Heart left ventricle (tissue), 13 donors: ENCODE results near the gene MIP.

ENCODE experiments used
- POLR2A ChIP-seq, 2 donors: fragments of 450-650 bp; IDR thresholded peaks; one replicate each; pipeline ENCODE4 v1.6.1; 2017; ENCODE audit warnings: antibody characterized with exemption in 2 of 2, mild to moderate bottlenecking in 2 of 2, moderate library complexity in 2 of 2
- TF ChIP-seq, protein P1 (sequence below), 12 donors: fragments of 200-600 bp; sonication (generic) in 4 of 12; IDR thresholded peaks; one replicate each; pipeline versions ENCODE4 v1.5.0 to v1.8.0; 2018 to 2022; ENCODE audit warnings: antibody characterized with exemption in 12 of 12, mild to moderate bottlenecking in 5 of 12
- donor health status: ischemic (EF 13 %, LVEDD 7.1; RV severe dilation, severe dysfunction).
- donor health status: DM: no; HTN: yes; CAD: no.
- donor health status: DM: no; HTN: no; CAD: no.
- donor health status: ischemic (EF 25% LVEDD 6.9; RV normal size, moderate dysfunction).
- donor health status: ischemic (EF 25% LVEDD 5.7; RV mildly dilated, moderate dysfunction).
- donor health status: ischemic (EF 35%, LVEDD 5.7; RV mildly dilated, moderate dysfunction).
- donor health status: nonischemic (EF 11% LVEDD 7.7; RV severe dilation, severe dysfunction).
- donor health status: DM: yes; HTN: yes; CAD: no.
- donor health status: PGD.
- donor health status: ischemic (EF 29% LVEDD 5.4; RV normal size, mild dysfunction).
- donor health status: nonischemic (EF 23%, LVEDD 6.1; RV moderate dilation, normal function).

DNA sequence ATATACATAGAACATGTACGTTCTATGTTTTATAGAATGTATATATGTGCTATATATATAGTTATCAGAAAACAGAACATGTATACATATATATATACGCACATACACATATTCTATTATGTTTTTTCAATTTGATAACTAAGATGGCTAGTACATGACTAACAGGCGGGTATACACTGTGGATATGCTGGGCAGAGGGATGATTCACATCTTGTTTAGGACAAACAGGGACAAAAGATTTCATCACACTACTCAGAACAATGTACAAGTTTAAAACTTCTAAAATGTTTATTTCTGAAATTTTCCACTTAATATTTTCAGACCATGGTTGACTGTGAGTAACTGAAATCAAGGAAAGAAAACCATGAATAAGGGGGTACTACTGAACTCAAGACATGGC is 22.6 kb downstream of the MIP start:
- TF ChIP-seq, protein P1, sequence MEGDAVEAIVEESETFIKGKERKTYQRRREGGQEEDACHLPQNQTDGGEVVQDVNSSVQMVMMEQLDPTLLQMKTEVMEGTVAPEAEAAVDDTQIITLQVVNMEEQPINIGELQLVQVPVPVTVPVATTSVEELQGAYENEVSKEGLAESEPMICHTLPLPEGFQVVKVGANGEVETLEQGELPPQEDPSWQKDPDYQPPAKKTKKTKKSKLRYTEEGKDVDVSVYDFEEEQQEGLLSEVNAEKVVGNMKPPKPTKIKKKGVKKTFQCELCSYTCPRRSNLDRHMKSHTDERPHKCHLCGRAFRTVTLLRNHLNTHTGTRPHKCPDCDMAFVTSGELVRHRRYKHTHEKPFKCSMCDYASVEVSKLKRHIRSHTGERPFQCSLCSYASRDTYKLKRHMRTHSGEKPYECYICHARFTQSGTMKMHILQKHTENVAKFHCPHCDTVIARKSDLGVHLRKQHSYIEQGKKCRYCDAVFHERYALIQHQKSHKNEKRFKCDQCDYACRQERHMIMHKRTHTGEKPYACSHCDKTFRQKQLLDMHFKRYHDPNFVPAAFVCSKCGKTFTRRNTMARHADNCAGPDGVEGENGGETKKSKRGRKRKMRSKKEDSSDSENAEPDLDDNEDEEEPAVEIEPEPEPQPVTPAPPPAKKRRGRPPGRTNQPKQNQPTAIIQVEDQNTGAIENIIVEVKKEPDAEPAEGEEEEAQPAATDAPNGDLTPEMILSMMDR (IDR thresholded peaks at IDR 0.05), result no peak
- TF ChIP-seq POLR2A (IDR thresholded peaks at IDR 0.05), result no peak
